HFFc6 (cell line): ENCODE data around the gene C1GALT1. TPM values are rescaled to one million over a fixed set of nuclear protein-coding genes. Genes with fewer than 3 reads are reported as not detected.

ENCODE experiments used
- DNase-seq: peaks from one replicate; pipeline ENCODE4 v3.0.0-alpha.2; 2018
- H3K27ac Mint-ChIP-seq: 2 replicates; pipeline ENCODE4 v1.8.0; 2020; ENCODE audit warnings: mild to moderate bottlenecking, mixed read lengths
- H3K27me3 Mint-ChIP-seq: 2 replicates; pipeline ENCODE4 v1.8.0; 2021; ENCODE audit warnings: mild to moderate bottlenecking, moderate library complexity, mixed read lengths; ENCODE audit not compliant: insufficient read depth
- H3K36me3 Mint-ChIP-seq: 2 replicates; pipeline ENCODE4 v1.8.0; 2021; ENCODE audit warnings: low read depth, mixed read lengths
- H3K4me1 Mint-ChIP-seq: 2 replicates; pipeline ENCODE4 v1.8.0; 2020; ENCODE audit warnings: low read depth, mixed read lengths
- H3K4me3 Mint-ChIP-seq: 2 replicates; pipeline ENCODE4 v1.8.0; 2020; ENCODE audit warnings: mild to moderate bottlenecking, moderate library complexity, mixed read lengths
- H3K9me3 Mint-ChIP-seq: 2 replicates; pipeline ENCODE4 v1.8.0; 2020; ENCODE audit warnings: mild to moderate bottlenecking, mixed read lengths
- CTCF ChIP-seq: fragments of 200-600 bp; sonication (generic); IDR thresholded peaks from 2 replicates; pipeline ENCODE4 v1.5.0; 2021; ENCODE audit warnings: antibody characterized with exemption, mild to moderate bottlenecking
- total RNA-seq, 6 experiments: library from RNA; stranded (reverse); fragmentation: NEBNext Ultra II Directional; extraction: Animal tissue kit (Norgen Biotek cat#: 25700); gene quantifications; 2 replicates in 1 of 6; 3 replicates in 5 of 6; pipeline ENCODE4 v1.2.3, GENCODE V29; 2021

C1GALT1 gene
- total RNA-seq, 6 experiments from 2014 or later, result 32.3 to 47.4 (median 34.1) TPM

GRCh38 chr7:7178906-7179305 is 3.4 kb upstream of the C1GALT1 start:
- Mint-ChIP-seq H3K4me3 (no peak overlapping the region), H3K27me3 (no peaks in the 10 kb centered on the region; the same call in 1 of the 2 replicates), H3K4me1 (peaks cover 55% of the 10 kb centered on the region), H3K27ac (no peak overlapping the region), H3K36me3 (peaks cover 16% of the 10 kb centered on the region), H3K9me3 (peaks cover 10% of the 10 kb centered on the region)
- DNase-seq, result no peak
- TF ChIP-seq CTCF, result no peak

DNA sequence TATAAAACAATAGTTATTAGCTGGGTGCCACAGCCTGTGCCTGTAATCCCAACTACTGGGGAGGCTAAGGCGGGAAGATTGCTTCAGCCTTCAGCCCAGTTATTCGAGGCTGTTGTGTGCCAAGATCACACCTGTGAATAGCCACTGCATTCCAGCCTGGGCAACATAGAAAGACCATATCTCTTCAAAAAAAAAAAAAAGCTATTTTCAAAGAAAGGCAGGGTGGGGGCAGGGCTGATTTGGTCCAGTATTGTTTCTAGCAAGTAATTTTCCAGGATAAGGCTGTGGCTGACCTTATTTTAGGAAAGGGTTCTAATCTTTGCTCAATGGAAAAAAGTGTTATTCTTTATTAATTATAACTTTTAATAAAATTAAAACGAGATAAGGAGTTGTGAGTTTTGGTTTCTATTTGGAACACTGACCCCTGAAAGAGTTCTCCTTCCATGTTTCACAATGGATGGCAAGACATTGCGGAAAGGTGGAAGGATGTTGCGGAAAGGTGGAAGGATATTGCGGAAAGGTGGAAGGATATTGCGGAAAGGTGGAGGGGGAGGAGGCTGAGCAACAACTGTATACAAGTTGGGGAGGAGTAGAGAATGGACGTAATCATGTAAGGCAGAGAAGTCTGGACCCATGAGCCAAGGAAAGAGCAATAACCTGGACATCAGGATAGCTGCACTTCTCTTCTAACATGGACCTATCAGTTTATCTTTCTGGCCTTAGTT is 1.5 kb upstream of the C1GALT1 start:
- peak overlapping the region; percentile 94; the same call in 1 of the 2 replicates for H3K27ac Mint-ChIP-seq
- no peak for DNase-seq
- 0 out of 2 replicates have a peak, but pooled peaks cover 3% of the 10 kb centered on the region for H3K36me3 Mint-ChIP-seq
- peaks cover 65% of the 10 kb centered on the region for H3K4me1 Mint-ChIP-seq
- no peaks in the 10 kb centered on the region; the same call in 1 of the 2 replicates for H3K27me3 Mint-ChIP-seq
- no peak for TF ChIP-seq CTCF
- H3K4me3 Mint-ChIP-seq, result peak overlapping the region; percentile 94
- H3K9me3 Mint-ChIP-seq, result no peaks in the 10 kb centered on the region

DNA sequence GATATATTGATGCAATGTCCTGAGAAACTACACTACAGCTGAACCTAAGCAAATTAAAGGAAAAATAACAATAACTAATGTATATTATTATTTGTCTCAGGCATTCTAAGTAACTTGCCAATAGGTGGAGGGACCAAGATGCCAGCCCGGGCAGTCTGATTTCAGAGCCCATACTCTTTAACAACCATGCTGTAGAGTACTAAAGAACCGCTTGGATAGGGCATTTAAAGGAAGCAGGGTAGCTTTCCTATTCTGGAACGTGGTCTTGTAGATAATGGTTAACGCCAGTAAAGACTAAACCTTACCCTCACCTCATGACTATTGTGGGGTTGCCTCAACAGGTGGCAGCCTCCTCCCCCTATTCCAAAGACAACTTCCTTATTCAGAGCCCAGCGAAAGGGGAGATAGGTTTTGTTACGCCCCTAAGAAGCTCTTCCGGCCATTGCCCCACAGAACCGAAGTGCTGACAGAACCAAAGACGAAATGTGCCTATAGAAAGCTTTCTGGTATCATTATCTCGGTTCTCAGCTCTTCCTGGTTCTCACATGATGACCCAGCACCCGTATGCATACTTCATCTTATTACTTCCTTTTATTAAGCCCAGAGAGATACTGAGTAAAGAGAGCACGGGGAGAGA is 707 bp upstream of the C1GALT1 start:
- TF ChIP-seq CTCF, result no peak
- Mint-ChIP-seq H3K36me3 (no peaks in the 10 kb centered on the region), H3K4me3 (peak overlapping the region; percentile 94), H3K27me3 (no peaks in the 10 kb centered on the region; the same call in 1 of the 2 replicates), H3K9me3 (no peaks in the 10 kb centered on the region), H3K4me1 (peaks cover 57% of the 10 kb centered on the region), H3K27ac (peak overlapping the region; percentile 94)
- no peak for DNase-seq

- peak overlapping the region; percentile 87 for H3K4me3 Mint-ChIP-seq
- no peaks in the 10 kb centered on the region for H3K36me3 Mint-ChIP-seq
- H3K27ac Mint-ChIP-seq, result peak overlapping the region; percentile 40
- H3K27me3 Mint-ChIP-seq, result no peaks in the 10 kb centered on the region; the same call in 1 of the 2 replicates
- peaks cover 41% of the 10 kb centered on the region for H3K4me1 Mint-ChIP-seq
- TF ChIP-seq CTCF, result no peak
- peak; percentile 3 for DNase-seq
- H3K9me3 Mint-ChIP-seq, result no peaks in the 10 kb centered on the region
Measured at GRCh38 chr7:7183061-7183837, 905 bp downstream of the C1GALT1 start.

DNA sequence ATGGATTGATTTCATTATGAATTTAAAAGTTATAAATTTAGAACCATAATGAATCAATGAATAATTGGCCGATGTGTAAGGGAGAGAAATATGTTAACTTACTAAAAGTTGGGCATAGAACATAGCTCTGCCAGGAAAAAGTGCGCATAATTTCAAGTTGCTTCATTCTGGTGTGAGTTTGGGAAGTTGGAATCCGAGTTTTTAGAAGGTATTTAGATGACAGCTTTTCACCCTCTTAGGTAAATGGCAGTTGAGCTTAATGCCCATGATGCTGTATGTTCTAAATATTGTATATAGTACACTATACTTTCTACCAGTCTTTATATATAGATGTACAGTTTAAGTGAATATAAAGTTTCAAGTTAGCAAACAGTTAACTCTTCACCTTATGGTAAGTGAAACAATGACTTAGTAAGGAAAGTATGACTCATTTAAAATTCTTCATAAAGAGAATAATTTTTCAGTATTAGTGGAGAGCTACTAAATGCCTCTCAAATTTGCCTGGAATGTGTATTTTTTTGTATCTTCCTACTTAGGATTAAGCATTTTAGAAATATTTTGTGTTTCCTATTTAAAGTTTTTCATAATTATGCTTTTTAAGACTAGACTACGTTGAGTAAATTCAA is 1.6 kb downstream of the C1GALT1 start:
- no peak for DNase-seq
- Mint-ChIP-seq H3K27me3 (no peaks in the 10 kb centered on the region; the same call in 1 of the 2 replicates), H3K9me3 (no peaks in the 10 kb centered on the region), H3K4me3 (peak overlapping the region; percentile 87), H3K4me1 (peaks cover 34% of the 10 kb centered on the region), H3K36me3 (no peaks in the 10 kb centered on the region), H3K27ac (peak overlapping the region; percentile 40)
- TF ChIP-seq CTCF, result no peak
